Activated naive CD8-positive, alpha-beta T cell treated with anti-CD3 and anti-CD28 coated beads, Interleukin-2, amount 50 U/mL, for 24 hours (primary cell): ENCODE data around the gene CAVIN3.

ENCODE experiments used
- ATAC-seq: fragments of 150-1000 bp; cut with Tn5 transposase; one replicate; pipeline ENCODE4 v1.10.0; 2021
- DNase-seq: peaks from one replicate; pipeline ENCODE4 v3.0.0; 2021
- H3K27ac Mint-ChIP-seq: one replicate; pipeline ENCODE4 v1.8.0; 2021; ENCODE audit warnings: mild to moderate bottlenecking, mixed read lengths
- H3K27me3 Mint-ChIP-seq: one replicate; pipeline ENCODE4 v1.8.0; 2021; ENCODE audit warnings: mixed read lengths
- H3K36me3 Mint-ChIP-seq: one replicate; pipeline ENCODE4 v1.8.0; 2021; ENCODE audit warnings: low read depth, mixed read lengths
- H3K4me1 Mint-ChIP-seq: one replicate; pipeline ENCODE4 v1.8.0; 2021; ENCODE audit warnings: mixed read lengths
- H3K4me3 Mint-ChIP-seq: one replicate; pipeline ENCODE4 v1.8.0; 2021; ENCODE audit warnings: mild to moderate bottlenecking, moderate library complexity, mixed read lengths
- H3K9me3 Mint-ChIP-seq: one replicate; pipeline ENCODE4 v1.8.0; 2021; ENCODE audit warnings: mixed read lengths

CAVIN3 gene

DNA sequence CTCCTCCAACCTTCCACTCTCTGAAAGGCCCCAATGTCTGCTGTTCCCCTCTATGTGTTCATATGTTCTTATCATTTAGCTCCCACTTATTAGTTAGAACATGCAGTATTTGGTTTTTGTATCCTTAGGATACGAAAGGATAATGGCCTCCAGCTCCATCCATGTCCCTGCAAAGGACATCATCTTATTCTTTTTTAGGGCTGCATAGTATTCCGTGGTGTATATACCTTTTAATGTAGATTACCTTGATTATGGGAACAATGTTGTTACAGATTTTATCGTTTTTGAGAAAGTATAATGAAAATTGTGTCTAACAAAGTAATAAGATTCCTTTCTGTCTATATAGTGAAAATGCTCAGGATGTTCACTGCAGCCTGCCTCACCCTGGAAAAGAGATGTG is 16.0 kb upstream of the CAVIN3 start:
- DNase-seq (no peak), ATAC-seq (no peak)
- H3K27me3 Mint-ChIP-seq, result peaks cover 26% of the 10 kb centered on the region
- H3K4me1 Mint-ChIP-seq, result no peaks in the 10 kb centered on the region
- no peaks in the 10 kb centered on the region for H3K36me3 Mint-ChIP-seq
- H3K9me3 Mint-ChIP-seq, result peaks cover 6% of the 10 kb centered on the region
- H3K4me3 Mint-ChIP-seq, result no peak overlapping the region
- H3K27ac Mint-ChIP-seq, result no peak overlapping the region

DNA sequence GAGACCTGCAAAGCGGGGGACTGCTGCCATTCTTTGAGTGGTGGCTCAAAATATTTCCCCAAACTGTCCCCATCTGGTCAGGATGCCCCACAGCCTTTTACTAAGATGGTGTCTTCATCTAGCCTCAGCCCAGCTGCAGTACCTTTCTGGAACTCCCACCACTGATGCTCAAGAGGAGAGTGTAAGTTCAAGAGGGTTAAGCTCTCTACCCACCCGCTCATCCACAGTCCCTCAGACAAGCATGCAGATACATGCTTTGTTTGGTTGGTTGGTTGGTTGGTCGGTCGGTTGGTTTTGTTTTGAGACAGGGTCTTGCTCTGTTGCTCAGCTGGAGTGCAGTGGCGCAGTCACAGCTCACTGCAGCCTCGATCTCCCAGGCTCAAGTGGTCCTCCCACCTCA is 14.5 kb upstream of the CAVIN3 start:
- Mint-ChIP-seq H3K9me3 (peaks cover 6% of the 10 kb centered on the region), H3K27ac (no peak overlapping the region), H3K4me3 (no peak overlapping the region), H3K27me3 (peaks cover 25% of the 10 kb centered on the region), H3K36me3 (no peaks in the 10 kb centered on the region), H3K4me1 (no peaks in the 10 kb centered on the region)
- DNase-seq, result no peak
- ATAC-seq, result no peak

DNA sequence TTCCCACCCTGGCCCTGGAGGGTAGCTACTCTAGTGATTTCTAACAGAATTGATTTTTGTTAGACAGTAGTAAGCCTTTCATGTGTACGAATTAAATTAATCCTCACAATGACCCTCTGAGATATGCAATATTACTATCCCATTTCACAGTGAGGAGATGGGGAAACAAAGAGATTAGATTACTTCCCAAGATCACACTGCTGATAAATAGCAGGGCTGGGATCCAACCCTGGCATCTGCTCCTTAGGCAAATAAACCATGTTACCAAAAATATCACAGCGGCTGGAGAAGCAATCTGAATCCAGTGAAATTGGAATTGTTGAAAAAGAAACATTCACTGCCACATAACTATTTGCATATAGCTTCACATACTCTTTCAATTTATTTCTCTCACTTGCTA is 12.8 kb upstream of the CAVIN3 start:
- Mint-ChIP-seq H3K36me3 (no peaks in the 10 kb centered on the region), H3K27me3 (peaks cover 28% of the 10 kb centered on the region), H3K4me1 (no peaks in the 10 kb centered on the region), H3K4me3 (no peak overlapping the region), H3K9me3 (peaks cover 6% of the 10 kb centered on the region), H3K27ac (no peak overlapping the region)
- no peak for DNase-seq
- no peak for ATAC-seq

DNA sequence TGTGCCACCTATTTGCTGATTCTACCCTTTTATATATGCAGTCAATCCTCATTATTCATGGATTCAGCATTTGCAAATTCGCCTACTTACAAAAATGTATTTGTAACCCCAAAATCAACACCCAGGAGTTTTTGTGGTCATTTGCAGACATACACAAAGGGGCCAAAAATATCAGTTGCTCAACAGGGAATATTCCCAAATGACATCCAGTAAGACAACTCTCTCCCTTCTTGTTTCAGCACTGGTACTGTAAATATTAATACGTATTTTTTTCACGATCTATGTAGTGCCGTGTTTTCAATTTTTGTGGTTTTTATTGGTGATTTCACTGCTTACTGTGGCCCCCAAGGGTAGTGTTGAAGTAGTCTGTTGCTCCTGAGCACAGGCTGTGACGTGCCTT is 11.8 kb upstream of the CAVIN3 start:
- DNase-seq, result no peak
- H3K9me3 Mint-ChIP-seq, result peaks cover 6% of the 10 kb centered on the region
- H3K36me3 Mint-ChIP-seq, result no peaks in the 10 kb centered on the region
- ATAC-seq, result no peak
- no peak overlapping the region for H3K4me3 Mint-ChIP-seq
- H3K27ac Mint-ChIP-seq, result no peak overlapping the region
- peaks cover 36% of the 10 kb centered on the region for H3K27me3 Mint-ChIP-seq
- H3K4me1 Mint-ChIP-seq, result no peaks in the 10 kb centered on the region

DNA sequence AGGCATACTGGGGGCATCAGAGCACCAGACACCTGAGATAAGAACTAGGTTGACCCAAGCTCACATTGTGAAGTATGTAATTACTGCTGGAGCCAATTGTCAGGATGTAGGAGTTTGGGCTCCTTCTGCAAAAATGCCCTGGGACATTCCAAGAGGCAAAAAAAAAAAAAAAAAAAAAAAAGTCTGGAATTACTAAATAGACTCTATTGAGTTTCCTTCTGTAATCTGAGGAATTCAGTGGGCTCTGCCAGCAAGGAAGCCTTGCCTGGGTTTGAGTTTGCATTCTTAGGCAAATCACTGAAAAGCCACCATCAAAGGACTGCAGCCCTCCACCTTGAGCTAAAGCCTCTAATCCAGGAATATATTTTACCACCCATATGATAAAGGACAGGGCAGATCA is 8.0 kb upstream of the CAVIN3 start:
- Mint-ChIP-seq H3K27me3 (peaks cover 34% of the 10 kb centered on the region), H3K4me3 (no peak overlapping the region), H3K4me1 (peaks cover 15% of the 10 kb centered on the region), H3K27ac (no peak overlapping the region), H3K36me3 (no peaks in the 10 kb centered on the region), H3K9me3 (no peaks in the 10 kb centered on the region)
- ATAC-seq, result no peak
- no peak for DNase-seq

DNA sequence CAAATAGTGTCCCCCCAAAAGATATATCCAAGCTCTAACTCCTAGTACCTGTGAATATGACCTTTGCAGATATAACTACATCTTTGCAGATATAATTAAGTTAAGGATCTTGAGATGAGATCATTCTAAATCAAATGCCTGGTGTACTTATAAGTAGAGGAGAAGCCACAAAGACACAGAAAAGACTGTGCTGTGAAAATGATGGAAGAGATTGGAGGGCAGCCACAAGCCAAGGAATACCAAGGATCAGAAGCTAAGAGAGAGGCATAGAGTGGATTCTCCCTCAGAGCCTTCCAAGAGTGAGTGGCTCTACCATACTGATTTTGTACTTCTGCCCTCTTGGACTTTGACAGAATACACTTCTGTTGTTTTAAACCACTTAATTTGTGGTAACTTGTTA is 7.5 kb upstream of the CAVIN3 start:
- Mint-ChIP-seq H3K36me3 (no peaks in the 10 kb centered on the region), H3K4me3 (no peak overlapping the region), H3K27ac (no peak overlapping the region), H3K9me3 (no peaks in the 10 kb centered on the region), H3K4me1 (peaks cover 19% of the 10 kb centered on the region), H3K27me3 (peaks cover 30% of the 10 kb centered on the region)
- ATAC-seq, result no peak
- no peak for DNase-seq

DNA sequence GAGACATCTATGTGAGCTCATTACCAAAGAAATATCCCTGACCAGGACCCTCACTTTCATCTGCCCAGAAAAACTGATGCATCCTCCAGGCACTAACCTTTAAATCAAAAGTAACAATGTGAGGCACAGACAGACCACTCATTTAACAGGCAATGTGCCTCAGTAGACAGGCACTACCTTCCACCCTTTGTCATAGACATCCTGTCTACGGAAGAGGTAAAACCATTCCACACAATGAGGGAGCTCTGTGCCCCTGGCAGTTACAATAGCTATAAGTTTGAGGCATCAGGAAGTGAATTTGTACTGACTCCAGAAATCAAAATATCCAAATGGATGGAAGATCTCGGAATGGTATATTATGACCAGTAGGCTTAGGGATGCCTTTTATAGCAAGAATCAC is 6.7 kb upstream of the CAVIN3 start:
- no peak overlapping the region for H3K27ac Mint-ChIP-seq

DNA sequence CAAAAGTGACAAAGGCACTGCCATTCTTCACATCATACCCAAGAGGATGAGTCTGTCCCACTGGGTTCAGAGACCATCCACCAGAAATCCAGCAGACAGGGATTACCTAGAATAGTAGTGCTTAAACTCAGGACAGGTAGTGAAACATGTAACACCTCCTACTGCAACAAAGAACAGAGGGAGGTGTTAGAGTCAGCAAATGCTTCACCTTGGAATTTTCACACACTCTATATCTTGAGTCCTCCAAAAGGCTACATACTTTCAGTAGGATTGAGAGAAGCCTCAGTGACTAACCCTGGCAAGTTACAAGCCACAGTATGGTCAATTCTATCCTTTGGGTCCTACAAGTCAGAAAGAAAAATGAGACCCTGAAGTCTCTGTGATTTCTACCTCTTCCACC is 6.0 kb upstream of the CAVIN3 start:
- Mint-ChIP-seq H3K9me3 (no peaks in the 10 kb centered on the region), H3K4me1 (peaks cover 34% of the 10 kb centered on the region), H3K27me3 (peaks cover 25% of the 10 kb centered on the region), H3K4me3 (no peak overlapping the region), H3K27ac (no peak overlapping the region), H3K36me3 (no peaks in the 10 kb centered on the region)
- no peak for ATAC-seq
- DNase-seq, result no peak

More for the DNA sequence above, 6.7 kb upstream of the CAVIN3 start:
- DNase-seq (no peak), ATAC-seq (no peak)
- no peaks in the 10 kb centered on the region for H3K36me3 Mint-ChIP-seq
- peaks cover 27% of the 10 kb centered on the region for H3K4me1 Mint-ChIP-seq
- H3K4me3 Mint-ChIP-seq, result no peak overlapping the region
- no peaks in the 10 kb centered on the region for H3K9me3 Mint-ChIP-seq
- peaks cover 26% of the 10 kb centered on the region for H3K27me3 Mint-ChIP-seq

DNA sequence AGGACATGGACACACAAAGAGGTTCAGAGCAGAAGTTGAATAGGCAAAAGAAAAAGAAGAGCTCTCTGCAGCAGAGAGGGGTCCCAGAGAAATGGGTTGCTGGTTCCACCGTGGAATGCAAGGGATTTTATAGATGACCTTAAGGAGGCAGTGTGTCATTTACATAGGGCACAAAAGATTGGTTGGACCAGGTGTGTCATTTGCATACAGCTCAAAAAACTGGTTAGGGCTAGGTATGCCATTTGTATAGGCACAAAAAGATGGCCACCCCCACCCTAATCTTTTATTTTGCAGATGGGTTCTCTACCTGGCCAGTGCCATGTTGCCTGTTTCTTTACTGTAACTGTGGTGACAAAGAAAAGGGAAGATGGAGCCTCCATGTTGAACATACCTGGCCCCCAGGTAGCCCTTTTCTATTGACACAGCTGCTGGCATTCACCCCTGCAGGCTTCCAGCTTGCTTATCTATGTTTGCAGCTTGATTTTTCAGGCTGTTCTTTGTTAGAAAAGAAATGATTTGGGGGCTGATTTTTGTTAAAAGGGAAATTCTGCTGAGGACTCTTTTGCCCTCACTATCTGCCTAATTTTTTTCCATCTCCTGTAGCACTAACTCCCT is 3.1 kb upstream of the CAVIN3 start:
- DNase-seq (no peak), ATAC-seq (no peak)
- Mint-ChIP-seq H3K4me3 (no peak overlapping the region), H3K27ac (no peak overlapping the region), H3K27me3 (peaks cover 30% of the 10 kb centered on the region), H3K4me1 (peaks cover 49% of the 10 kb centered on the region), H3K9me3 (no peaks in the 10 kb centered on the region), H3K36me3 (peaks cover 7% of the 10 kb centered on the region)

DNA sequence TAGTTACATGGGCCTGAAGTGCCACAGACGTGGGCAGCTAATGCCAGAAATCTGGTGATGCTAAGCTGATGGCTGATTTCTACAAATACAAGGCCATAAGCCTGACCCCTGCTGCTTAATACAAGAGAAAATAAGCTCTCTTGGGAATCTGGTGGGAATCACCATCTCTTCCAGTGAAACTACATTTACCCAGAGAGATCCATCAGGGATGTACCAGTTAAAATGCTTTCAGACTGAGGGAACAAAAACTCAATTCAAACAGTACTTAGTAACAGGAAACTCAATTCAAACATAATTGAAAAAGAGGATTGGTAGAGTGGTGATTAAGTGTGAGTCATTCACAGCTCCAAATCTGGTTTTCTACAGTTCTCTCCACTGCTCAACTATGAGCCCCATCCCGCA is 1.7 kb upstream of the CAVIN3 start:
- Mint-ChIP-seq H3K36me3 (peaks cover 15% of the 10 kb centered on the region), H3K27me3 (peaks cover 31% of the 10 kb centered on the region), H3K4me1 (peaks cover 58% of the 10 kb centered on the region), H3K27ac (peak overlapping the region; percentile 99), H3K4me3 (peak overlapping the region; percentile 84), H3K9me3 (no peaks in the 10 kb centered on the region)
- ATAC-seq (peak; percentile 31), DNase-seq (peak; percentile 25)

DNA sequence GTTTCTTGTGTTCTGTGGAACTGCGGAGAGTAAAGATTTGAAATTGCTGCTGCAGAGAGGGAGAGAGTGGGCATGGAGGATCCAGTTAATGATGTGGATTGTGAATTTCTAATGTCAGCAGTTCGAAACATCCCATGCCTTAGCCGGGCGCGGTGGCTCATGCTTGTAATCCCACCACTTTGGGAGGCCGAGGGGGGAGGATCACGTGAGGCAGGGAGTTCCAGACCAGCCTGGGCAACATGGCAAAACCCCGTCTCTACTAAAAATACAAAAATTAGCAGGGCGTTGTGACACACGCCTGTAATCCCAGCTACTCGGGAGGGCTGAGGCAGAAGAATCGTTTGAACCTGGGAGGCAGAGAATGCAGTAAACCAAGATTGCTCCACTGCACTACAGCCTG is 1.1 kb upstream of the CAVIN3 start:
- peaks cover 15% of the 10 kb centered on the region for H3K36me3 Mint-ChIP-seq
- peaks cover 29% of the 10 kb centered on the region for H3K27me3 Mint-ChIP-seq
- DNase-seq (no peak), ATAC-seq (no peak)
- H3K27ac Mint-ChIP-seq, result peak overlapping the region; percentile 99
- H3K4me1 Mint-ChIP-seq, result peaks cover 54% of the 10 kb centered on the region
- H3K4me3 Mint-ChIP-seq, result peak overlapping the region; percentile 84
- H3K9me3 Mint-ChIP-seq, result no peaks in the 10 kb centered on the region

DNA sequence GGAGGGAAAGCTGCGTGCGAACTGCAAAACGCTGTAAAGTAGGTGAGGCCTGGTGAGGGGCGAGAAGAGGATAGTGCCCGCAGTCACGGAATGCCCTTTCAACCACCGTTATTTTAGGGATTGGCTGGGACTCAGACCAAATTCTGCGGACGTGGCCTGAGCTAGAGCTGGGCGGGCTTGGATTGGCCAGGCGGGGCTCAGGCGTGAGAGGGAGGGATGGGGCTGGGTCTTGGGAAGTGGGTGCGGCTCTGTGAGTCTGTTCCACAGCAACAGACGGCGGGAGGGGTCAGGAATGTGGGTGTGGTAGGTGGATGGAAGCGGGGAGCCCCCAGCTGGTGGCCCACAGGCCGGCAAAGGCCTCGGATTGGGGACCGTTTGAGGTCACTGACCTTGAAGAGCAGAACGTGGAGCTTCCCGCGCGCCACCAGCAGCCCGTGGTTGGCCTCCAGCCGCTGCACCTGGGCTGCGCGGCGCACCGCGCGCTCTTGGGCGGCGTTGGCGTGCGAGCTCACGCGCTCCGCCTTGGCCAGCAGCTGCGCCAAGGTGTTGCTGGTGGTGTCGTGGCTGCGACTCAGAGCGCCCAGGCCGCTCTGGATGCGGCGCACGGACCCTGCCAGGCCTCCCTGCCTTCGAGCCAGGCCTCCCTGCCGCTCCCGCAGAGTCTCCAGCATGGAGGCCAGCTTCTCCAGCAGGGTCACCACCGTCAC is 444 bp downstream of the CAVIN3 start:
- Mint-ChIP-seq H3K4me3 (peak overlapping the region; percentile 84), H3K9me3 (no peaks in the 10 kb centered on the region), H3K27me3 (peaks cover 36% of the 10 kb centered on the region), H3K4me1 (peaks cover 57% of the 10 kb centered on the region), H3K27ac (peak overlapping the region; percentile 99), H3K36me3 (peaks cover 15% of the 10 kb centered on the region)
- DNase-seq (peak; percentile 62), ATAC-seq (peak; percentile 30)

DNA sequence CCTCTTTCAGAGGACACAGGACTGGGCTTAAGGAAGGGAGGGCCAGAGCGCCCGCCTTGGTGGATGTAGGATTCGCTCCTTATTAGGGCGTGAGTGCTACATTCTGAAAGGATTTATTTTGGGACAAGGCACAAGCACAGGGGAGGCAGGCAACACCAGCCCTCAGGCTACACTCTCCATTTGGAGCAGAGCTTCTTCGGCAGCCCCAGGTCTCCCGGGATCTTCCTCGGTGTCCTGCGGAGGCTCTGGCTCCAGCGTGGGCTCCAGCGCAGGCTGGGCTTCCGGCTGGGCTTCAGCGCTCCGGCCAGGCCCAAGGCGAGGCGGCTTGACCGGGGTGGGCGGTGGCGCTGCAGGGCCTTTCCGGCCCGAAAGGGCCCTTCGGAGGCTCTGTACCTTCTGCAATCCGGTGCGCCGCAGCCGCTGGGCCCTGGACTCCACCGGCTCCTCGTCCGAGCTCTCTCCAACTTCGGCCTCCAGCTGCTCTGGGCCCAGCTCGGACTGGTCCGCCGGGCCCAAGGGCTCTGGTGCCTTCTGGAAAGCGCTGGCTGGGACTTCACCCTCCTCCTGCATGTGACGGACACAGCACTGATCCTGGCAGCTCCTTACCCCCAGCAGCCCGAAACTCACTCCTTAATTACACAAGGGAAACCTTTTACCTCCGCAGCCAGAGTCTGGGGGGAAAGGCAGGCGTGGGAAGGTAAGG is 1.1 kb downstream of the CAVIN3 start:
- H3K9me3 Mint-ChIP-seq, result no peaks in the 10 kb centered on the region
- H3K4me3 Mint-ChIP-seq, result peak overlapping the region; percentile 84
- peaks cover 55% of the 10 kb centered on the region for H3K4me1 Mint-ChIP-seq
- DNase-seq (no peak), ATAC-seq (no peak)
- peaks cover 15% of the 10 kb centered on the region for H3K36me3 Mint-ChIP-seq
- H3K27ac Mint-ChIP-seq, result peak overlapping the region; percentile 84
- peaks cover 42% of the 10 kb centered on the region for H3K27me3 Mint-ChIP-seq

DNA sequence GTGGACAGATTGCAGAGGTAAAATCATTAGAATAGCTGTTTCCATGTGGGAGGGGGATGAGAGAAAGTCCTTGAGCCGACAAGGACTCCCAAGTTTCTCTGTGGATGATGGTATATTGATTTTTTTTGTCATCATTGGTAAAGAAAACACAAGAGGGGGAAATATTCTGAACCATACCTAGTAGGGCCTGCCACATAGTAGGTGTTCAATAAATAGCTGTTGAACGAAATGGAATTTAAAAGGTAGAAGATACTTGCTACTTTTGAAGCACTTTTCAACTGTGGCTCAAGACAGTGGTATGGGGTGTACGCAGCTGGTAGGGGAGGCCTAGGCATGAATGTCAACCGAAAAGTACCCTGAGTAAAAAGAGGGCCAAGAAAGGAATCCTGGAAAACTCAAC is 2.1 kb downstream of the CAVIN3 start:
- Mint-ChIP-seq H3K9me3 (no peaks in the 10 kb centered on the region), H3K36me3 (peaks cover 15% of the 10 kb centered on the region), H3K4me3 (peak overlapping the region; percentile 84), H3K27me3 (peaks cover 47% of the 10 kb centered on the region), H3K4me1 (peaks cover 47% of the 10 kb centered on the region), H3K27ac (peak overlapping the region; percentile 80)
- ATAC-seq, result no peak
- no peak for DNase-seq

DNA sequence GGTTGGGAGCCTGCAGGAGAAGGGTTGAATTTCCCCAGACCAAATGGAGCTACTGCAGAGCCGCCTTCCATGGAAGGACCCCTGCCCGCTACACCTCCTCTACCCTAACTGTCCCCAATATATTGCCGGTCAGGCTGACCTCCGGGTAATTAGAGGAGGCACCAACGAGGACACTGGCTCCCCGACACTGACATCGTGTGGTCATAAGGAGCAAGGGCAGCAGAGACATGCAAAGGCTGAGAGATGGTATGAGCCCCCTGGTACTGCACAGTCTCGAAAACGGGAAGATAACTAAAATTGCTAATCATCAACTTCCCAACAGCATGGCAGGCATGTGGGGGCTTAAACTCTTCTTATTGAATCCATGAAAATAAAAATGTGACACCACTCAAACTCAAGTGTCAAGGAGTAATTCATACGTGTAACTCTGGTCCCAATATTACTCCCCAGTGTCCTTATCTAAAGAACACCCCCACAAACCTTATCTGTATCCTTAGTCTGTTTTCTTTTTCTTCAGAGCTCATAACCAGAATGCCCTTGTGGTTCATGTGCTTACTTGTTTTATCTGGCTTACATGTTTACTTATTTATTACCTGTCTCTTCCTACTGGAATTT is 4.4 kb downstream of the CAVIN3 start:
- H3K27me3 Mint-ChIP-seq, result peaks cover 47% of the 10 kb centered on the region
- no peak overlapping the region for H3K27ac Mint-ChIP-seq
- peaks cover 15% of the 10 kb centered on the region for H3K36me3 Mint-ChIP-seq
- ATAC-seq, result no peak
- peak; percentile 47 for DNase-seq
- no peaks in the 10 kb centered on the region for H3K9me3 Mint-ChIP-seq
- peaks cover 25% of the 10 kb centered on the region for H3K4me1 Mint-ChIP-seq
- H3K4me3 Mint-ChIP-seq, result no peak overlapping the region
